SIG-M5 treated with dmso at 0.1 percent for 504 hours (cell line): ENCODE data around the gene ZNF576.
"Not testable (repeated sequence)": the region's sequence is repeated elsewhere in the genome, so short reads cannot be mapped to it uniquely, and the experiment has no call there.

Experiments used
- DNase-seq: peaks from one replicate; lab custom pipeline; 2025; ENCODE audit not compliant: unreplicated experiment; lab: John Stamatoyannopoulos, UW

Gene ZNF576

DNA sequence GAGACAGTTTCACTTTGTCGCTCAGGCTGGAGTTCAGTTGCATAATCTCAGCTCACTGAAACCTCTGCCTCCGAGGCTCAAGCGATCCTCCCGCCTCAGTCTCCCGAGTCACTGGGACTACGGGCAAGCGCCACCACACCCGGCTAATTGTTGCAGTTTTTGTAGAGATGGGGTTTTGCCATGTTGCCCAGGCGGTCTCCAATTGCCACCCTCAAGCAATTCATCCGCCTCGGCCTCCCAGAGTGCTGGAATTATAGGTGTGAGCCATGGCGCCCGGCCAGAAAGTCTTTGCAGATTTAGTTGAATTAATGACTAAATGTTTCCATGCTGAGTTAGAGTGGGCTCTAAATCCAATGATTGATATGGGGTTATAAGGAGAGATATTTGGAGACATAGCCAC is 47.8 kb downstream of the ZNF576 start:
- DNase-seq = no peak

DNA sequence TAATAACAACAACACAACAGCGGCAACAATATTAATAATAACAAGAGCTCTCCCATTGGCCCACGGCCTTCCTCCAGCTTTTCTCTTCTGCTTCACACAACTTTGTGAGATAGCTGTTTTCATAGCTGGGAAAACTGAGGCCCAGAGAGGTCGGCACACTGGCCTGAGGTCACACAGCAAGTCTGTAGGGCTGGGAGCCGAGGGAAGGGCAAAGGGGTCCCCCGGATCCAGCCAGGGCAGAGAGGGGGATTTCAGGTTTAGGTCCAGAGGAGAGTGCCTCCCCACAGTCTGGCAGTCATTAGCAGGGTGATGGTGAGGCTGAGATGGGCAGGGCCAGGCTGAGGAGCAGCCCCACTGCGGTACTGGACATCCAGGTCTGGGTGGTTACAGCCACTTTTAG is 52.2 kb downstream of the ZNF576 start:
- no peak for DNase-seq

DNA sequence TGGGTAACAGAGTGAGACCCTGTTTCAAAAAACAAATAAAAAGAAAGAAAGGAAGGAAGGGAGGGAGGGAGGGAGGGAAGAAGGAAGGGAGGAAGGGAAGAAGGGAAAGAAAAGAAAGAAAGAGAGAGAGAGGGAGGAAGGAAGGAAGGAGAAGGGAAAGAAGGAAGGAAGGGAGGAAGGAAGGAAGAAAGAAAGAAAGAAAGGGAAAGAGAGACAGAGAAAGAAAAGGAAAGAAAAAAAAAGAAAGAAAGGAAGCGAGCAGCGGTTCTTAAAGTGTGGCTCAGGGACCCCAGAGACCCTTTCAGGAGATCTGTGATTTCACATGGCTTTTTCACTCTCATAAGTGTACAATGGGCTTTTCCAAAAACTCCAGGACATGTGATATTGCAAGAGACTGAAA is 53.1 kb downstream of the ZNF576 start:
- DNase-seq = no peak

DNA sequence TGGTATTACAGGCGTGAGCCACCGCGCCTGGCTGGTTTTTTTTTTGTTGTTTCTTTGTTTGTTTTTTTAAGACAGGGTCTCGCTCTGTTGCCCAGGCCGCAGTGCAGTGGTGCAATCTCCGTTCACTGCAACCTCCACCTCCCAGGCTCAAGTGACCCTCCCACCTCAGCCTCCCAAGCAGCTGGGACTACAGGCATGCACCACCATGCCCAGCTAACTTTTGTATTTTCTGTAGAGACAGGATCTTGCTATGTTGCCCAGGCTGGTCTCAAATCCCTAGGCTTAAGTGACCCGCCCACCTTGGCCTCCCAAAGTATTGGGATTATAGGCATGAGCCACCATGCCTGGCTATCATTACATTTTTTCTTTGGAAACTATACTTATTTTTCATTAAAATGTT is 53.9 kb downstream of the ZNF576 start:
- DNase-seq = not testable (repeated sequence)
